VCaP (cell line): ENCODE results near the gene MMP12.
"Not testable (repeated sequence)": the region's sequence is repeated elsewhere in the genome, so short reads cannot be mapped to it uniquely, and the experiment has no call there.

Source experiments
- H3K27ac ChIP-seq: fragments of 450-650 bp; 2 replicates; pipeline ENCODE4 v1.5.1; 2017
- TF ChIP-seq, protein P1 (sequence below): fragments of 450-650 bp; conservative IDR thresholded peaks from 2 replicates; pipeline ENCODE4 v1.5.1; 2017; ENCODE audit warnings: mild to moderate bottlenecking, moderate library complexity

The MMP12 gene

GRCh38 chr11:102874852-102875251, at the start of gene MMP12:
MMP12 (minus strand) TSS chr11:102874982; CDS start chr11:102874937, 45 bp downstream.
- TF ChIP-seq, protein P1, sequence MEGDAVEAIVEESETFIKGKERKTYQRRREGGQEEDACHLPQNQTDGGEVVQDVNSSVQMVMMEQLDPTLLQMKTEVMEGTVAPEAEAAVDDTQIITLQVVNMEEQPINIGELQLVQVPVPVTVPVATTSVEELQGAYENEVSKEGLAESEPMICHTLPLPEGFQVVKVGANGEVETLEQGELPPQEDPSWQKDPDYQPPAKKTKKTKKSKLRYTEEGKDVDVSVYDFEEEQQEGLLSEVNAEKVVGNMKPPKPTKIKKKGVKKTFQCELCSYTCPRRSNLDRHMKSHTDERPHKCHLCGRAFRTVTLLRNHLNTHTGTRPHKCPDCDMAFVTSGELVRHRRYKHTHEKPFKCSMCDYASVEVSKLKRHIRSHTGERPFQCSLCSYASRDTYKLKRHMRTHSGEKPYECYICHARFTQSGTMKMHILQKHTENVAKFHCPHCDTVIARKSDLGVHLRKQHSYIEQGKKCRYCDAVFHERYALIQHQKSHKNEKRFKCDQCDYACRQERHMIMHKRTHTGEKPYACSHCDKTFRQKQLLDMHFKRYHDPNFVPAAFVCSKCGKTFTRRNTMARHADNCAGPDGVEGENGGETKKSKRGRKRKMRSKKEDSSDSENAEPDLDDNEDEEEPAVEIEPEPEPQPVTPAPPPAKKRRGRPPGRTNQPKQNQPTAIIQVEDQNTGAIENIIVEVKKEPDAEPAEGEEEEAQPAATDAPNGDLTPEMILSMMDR: no peak
- no peak within 1 kb of the TSS for H3K27ac ChIP-seq

- TF ChIP-seq, protein P1: no peak
- H3K27ac ChIP-seq: no peak overlapping the region
Observed at GRCh38 chr11:102921587-102922220, 46.9 kb upstream of the MMP12 start.

DNA sequence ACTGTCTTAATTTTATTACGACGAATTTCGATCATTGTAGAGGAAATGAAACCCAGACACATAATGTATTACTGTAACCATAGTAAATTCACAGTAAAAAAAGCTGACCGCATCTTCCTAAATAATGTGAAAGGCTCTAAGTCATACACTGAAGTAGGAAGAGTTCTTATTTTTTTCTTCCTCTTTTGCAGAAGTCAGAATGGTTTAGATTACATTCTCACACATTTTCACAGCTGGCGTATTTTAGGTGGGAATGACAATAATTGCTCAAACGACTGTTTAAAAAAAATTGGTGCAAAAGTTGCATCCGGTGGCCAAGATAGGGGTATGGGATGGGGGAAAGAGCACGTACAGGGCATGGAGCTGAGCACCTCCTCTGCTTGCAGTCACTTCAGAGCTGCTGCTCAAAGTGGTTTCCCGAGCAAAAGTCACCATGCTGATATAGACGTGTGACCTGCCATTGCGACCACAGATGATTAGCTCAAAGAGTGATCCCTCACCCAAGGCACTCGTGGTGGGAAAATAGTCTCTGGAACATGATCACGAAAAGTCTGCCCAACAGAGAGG, 45.4 kb upstream of the MMP12 start:
- H3K27ac ChIP-seq: no peak overlapping the region
- TF ChIP-seq, protein P1: no peak

- TF ChIP-seq, protein P1: peak; percentile 60
- H3K27ac ChIP-seq: peak overlapping the region; percentile 24; the same call in 1 of the 2 replicates
Observed at GRCh38 chr11:102915044-102915375, 40.2 kb upstream of the MMP12 start.

GRCh38 chr11:102914238-102915043, 39.7 kb upstream of the MMP12 start:
- H3K27ac ChIP-seq: peak overlapping the region; percentile 24; the same call in 1 of the 2 replicates
- TF ChIP-seq, protein P1: peak; percentile 89

DNA sequence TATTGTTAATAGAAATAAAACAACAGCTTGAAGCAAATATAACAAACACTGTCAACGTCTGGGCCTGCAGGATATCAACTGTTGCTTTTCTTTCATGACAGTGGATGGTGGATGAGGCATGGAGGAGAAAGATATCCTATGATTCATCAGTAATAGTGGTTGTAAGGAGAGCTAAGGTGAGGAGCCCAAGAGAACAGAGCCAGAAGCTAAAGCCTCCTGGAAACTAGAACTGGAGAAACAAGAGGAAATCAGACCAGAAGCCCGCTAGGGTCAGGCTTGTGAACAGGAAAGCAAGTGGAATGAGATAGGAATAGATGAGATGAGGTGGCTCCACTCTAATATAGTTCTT, 37.7 kb upstream of the MMP12 start:
- TF ChIP-seq, protein P1: no peak
- no peak overlapping the region for H3K27ac ChIP-seq

- TF ChIP-seq, protein P1: no peak
- no peak overlapping the region for H3K27ac ChIP-seq
Observed at GRCh38 chr11:102911758-102912481, 37.1 kb upstream of the MMP12 start.

DNA sequence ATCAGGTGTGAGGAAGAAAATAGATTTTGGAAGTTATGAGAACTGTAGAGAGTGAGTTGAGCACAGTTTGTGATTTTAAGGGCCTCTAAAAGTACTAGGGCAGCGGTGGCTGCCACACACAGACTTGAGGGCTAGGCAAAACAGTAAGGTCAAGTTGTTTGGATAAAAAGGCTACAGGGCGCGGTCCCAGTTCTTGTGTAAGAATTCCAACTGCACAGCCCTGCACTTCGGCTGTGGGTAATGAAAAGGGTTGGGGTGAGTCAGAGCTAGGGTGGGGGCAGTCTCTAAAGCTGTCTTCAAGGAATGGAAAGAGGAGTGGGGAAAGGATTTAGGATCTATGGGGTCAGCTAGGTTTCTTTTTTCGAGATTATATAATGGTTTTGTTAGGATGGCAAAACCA, 31.1 kb upstream of the MMP12 start:
- not testable (repeated sequence) for H3K27ac ChIP-seq

GRCh38 chr11:102903895-102904294, 29.1 kb upstream of the MMP12 start:
- peak overlapping the region; percentile 35; the same call in 1 of the 2 replicates for H3K27ac ChIP-seq
